ENCODE results near the gene OPRD1. TPM values are rescaled to one million over a fixed set of nuclear protein-coding genes. Genes with fewer than 3 reads are reported as not detected.

Gene OPRD1
- total RNA-seq, 4 donors from 2014 or later: 0.15 to 0.24 (median 0.24) TPM; not detected in 1

DNA sequence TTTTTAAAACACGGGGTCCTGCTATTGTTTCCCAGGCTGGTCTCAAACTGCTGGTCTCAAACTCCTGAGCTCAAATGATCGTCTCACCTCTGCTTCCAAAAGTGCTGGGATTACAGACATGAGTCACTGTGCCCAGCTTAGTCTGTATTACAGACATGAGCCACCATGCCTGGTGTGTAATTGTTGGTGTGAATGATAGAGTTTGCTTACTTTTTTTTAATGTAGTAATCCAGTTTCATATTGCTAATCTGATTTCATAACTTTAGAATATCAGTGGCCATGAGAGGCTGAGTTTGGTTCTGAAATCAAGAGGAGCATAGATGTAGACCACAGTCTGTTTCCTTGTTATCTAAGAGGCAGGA lies 105.8 kb downstream of the OPRD1 start:
- TF ChIP-seq, protein P1, sequence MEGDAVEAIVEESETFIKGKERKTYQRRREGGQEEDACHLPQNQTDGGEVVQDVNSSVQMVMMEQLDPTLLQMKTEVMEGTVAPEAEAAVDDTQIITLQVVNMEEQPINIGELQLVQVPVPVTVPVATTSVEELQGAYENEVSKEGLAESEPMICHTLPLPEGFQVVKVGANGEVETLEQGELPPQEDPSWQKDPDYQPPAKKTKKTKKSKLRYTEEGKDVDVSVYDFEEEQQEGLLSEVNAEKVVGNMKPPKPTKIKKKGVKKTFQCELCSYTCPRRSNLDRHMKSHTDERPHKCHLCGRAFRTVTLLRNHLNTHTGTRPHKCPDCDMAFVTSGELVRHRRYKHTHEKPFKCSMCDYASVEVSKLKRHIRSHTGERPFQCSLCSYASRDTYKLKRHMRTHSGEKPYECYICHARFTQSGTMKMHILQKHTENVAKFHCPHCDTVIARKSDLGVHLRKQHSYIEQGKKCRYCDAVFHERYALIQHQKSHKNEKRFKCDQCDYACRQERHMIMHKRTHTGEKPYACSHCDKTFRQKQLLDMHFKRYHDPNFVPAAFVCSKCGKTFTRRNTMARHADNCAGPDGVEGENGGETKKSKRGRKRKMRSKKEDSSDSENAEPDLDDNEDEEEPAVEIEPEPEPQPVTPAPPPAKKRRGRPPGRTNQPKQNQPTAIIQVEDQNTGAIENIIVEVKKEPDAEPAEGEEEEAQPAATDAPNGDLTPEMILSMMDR (IDR thresholded peaks at IDR 0.05 in 4 of 5, conservative IDR thresholded peaks at IDR 0.05 in 1 of 5): no peak
- no peak for TF ChIP-seq POLR2A (IDR thresholded peaks at IDR 0.05)
- in situ Hi-C loops (cut with MboI; ENCODE audit: low sequenced_read_pairs in 4 of 4): no loop called here
- Histone ChIP-seq H3K4me3 (no peak overlapping the region), H3K9me3 (no peaks in the 10 kb centered on the region), H3K27ac (no peak overlapping the region), H3K36me3 (no peaks in the 10 kb centered on the region), H3K27me3 (no peaks in the 10 kb centered on the region), H3K4me1 (peaks cover 20 to 21% of the 10 kb centered on the region in 2 donors)
- DNase-seq: no peak
- ATAC-seq: no peak
- intact Hi-C loops (cut with DNase I; ENCODE audit: low total_unique reads): no loop called here

Other genes with a start within 250 kb of the OPRD1 start
- under 1 TPM in 2 of 4 donors, not detected in 2; 0.62 to 0.87 TPM for gene RAB42, start 219.9 kb upstream of the OPRD1 start, total RNA-seq
- gene TAF12, start 169.1 kb upstream of the OPRD1 start, total RNA-seq: 10 to 100 TPM; 33.5 to 81.6 (median 65.0) TPM
- not detected for gene RNU11, start 163.6 kb upstream of the OPRD1 start, total RNA-seq
- 10 to 100 TPM in 2 of 4 donors, 1 to 10 TPM in 2; 6.2 to 12.0 (median 9.2) TPM for gene GMEB1, start 143.4 kb upstream of the OPRD1 start, total RNA-seq
- gene YTHDF2, start 75.2 kb upstream of the OPRD1 start, total RNA-seq: 10 to 100 TPM; 35.6 to 50.6 (median 47.0) TPM
- gene EPB41, start 102.4 kb downstream of the OPRD1 start, total RNA-seq: 10 to 100 TPM; 19.5 to 28.6 (median 23.6) TPM